Prostate gland (tissue), 2 donors: Measurements from ENCODE around the gene CRY2.

Source experiments
- POLR2AphosphoS5 ChIP-seq: sonication (generic); formaldehyde crosslinking; IDR thresholded peaks from one replicate; pipeline ENCODE4 v1.6.1; 2017; ENCODE audit warnings: antibody characterized with exemption
- TF ChIP-seq, protein P1 (sequence below), 4 experiments: fragments of 200-600 bp in 2 of 4; fragments of 450-650 bp in 2 of 4; sonication (generic) in 2 of 4; IDR thresholded peaks; 1 replicate in 3 of 4; 2 replicates in 1 of 4; pipeline ENCODE4 v1.5.1; 2016 to 2019; ENCODE audit warnings: antibody characterized with exemption in 4 of 4, mild to moderate bottlenecking in 2 of 4, moderate library complexity in 2 of 4

DNA sequence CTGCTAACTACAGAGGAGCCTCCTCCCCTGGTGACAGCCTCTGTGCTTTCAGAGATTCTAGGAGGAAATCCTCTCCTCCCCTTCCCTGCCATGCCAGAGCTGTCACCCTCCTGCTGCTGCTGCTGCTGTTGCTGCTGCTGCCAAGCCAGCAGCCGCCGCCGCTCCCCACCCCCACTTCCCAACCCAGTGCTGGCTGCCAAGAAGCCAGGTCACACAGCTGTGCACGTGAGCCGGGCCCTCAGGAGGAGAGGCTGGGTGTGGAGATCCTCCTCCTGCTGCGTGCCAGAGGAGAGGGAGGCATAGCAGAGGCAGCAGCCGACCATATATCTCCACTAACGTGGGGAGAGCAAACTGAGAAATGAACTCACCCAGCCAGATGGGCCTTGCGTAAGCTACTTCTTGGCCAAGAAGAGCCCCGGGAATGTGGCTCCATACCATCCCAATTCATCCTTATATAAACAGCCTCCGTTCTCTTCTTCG lies 12.4 kb downstream of the CRY2 start:
- TF ChIP-seq, protein P1, sequence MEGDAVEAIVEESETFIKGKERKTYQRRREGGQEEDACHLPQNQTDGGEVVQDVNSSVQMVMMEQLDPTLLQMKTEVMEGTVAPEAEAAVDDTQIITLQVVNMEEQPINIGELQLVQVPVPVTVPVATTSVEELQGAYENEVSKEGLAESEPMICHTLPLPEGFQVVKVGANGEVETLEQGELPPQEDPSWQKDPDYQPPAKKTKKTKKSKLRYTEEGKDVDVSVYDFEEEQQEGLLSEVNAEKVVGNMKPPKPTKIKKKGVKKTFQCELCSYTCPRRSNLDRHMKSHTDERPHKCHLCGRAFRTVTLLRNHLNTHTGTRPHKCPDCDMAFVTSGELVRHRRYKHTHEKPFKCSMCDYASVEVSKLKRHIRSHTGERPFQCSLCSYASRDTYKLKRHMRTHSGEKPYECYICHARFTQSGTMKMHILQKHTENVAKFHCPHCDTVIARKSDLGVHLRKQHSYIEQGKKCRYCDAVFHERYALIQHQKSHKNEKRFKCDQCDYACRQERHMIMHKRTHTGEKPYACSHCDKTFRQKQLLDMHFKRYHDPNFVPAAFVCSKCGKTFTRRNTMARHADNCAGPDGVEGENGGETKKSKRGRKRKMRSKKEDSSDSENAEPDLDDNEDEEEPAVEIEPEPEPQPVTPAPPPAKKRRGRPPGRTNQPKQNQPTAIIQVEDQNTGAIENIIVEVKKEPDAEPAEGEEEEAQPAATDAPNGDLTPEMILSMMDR (IDR thresholded peaks at IDR 0.05) = peak in 1 of 4 experiments; percentile 7
- TF ChIP-seq POLR2AphosphoS5 = peak; percentile 98
